ENCODE results near the gene UNC5B. TPM values are rescaled to one million over a fixed set of nuclear protein-coding genes. Genes with fewer than 3 reads are reported as not detected.

UNC5B gene
- total RNA-seq, 2 experiments from 2014 or later = not detected

GRCh38 chr10:71326464-71326881 lies 114.1 kb downstream of the UNC5B start:
- CTCF ChIA-PET = interaction anchor here (0.8 kb wide), 1 partner anchor 381 kb away, joined by 3 read pairs; no protein-coding TSS in a partner anchor
- no peaks in the 10 kb centered on the region for H3K9me3 Mint-ChIP-seq
- DNase-seq = no peak
- H3K4me1 Mint-ChIP-seq = peaks cover 5% of the 10 kb centered on the region
- no peak overlapping the region for H3K27ac Mint-ChIP-seq
- POLR2A ChIA-PET = no interaction called here
- H3K27me3 Mint-ChIP-seq = no peaks in the 10 kb centered on the region
- H3K36me3 Mint-ChIP-seq (ENCODE audit: low read depth) = peaks cover 7% of the 10 kb centered on the region
- no peak overlapping the region for H3K4me3 Mint-ChIP-seq

DNA sequence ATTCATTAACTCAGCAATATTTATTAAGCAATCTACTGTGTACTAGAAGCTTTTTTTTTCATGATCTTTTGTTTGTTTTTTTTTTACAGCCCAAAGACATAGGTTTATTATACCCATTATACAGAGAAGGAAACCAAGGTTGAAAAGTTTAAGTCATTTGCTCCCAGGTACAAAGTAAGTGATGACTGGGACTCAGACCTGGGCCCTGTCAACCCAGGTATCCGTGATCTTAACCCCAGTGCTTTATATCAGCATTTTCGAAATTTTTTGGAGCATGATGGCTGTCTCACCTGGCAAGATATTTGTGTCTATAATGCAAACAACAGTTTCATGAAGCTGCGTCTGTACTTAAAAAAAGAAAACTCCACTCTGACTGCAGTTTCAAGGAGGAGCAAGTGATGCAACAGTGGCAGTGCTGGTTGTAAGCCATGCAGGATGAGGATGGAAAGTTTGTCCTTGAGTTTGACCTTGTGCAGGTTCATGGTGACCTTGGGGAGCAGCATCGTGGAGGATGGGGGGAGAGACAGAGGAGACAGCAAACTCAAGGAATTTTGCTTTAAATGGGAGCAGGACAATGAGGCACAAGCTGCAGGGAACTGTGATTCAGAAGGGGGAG lies 118.5 kb downstream of the UNC5B start:
- ChIA-PET POLR2A (no interaction called here), CTCF (no interaction called here)
- Mint-ChIP-seq H3K4me3 (no peak overlapping the region), H3K4me1 (no peaks in the 10 kb centered on the region), H3K9me3 (no peaks in the 10 kb centered on the region), H3K27ac (no peak overlapping the region), H3K36me3 (ENCODE audit: low read depth) (no peaks in the 10 kb centered on the region), H3K27me3 (no peaks in the 10 kb centered on the region)
- DNase-seq = no peak

DNA sequence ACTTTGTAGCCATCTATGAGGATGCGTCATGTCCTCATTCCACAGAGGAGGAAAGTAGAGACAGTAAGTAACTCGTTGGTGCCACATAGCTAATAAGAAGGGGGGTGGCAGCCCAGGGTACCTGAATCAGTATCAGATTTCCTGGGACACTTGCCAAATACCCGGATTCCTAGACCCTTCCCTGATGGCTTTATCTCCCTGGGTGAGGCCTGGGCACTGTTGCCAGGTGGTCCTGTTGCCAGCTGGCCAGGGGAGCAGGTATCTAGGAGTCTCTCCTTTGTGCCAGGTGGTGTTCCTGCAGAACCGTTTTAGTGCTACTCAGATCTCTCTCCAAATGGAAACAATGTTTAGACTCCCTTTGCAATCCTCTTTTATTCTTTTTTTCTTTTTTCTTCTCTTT lies 119.4 kb downstream of the UNC5B start:
- Mint-ChIP-seq H3K4me3 (no peak overlapping the region), H3K27me3 (no peaks in the 10 kb centered on the region), H3K36me3 (ENCODE audit: low read depth) (no peaks in the 10 kb centered on the region), H3K4me1 (no peaks in the 10 kb centered on the region), H3K27ac (no peak overlapping the region), H3K9me3 (no peaks in the 10 kb centered on the region)
- CTCF ChIA-PET = interaction anchor here (1.5 kb wide), 1 partner anchor 12 kb away, joined by 3 read pairs; no protein-coding TSS in a partner anchor
- DNase-seq = no peak
- POLR2A ChIA-PET = no interaction called here

DNA sequence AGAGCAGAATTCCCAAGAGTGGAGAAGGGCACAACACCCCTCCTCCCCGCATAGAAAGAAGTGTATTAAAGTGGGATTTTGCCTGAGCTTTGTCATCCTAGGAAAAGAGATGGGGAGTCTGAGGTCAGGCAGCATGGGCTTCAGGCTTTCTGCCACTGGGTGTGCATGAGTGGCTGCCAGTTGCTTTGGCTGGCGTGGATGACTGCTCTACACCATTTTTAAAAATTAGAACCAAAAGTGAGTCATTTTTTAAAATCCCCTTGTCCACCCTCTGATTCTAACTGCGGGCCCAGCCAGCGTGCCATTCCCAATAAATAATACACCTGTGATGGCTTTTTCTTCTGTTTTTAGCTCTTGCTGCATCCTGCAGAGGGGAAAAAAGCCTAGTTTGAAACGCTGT lies 120.1 kb downstream of the UNC5B start:
- Mint-ChIP-seq H3K4me3 (no peak overlapping the region), H3K9me3 (no peaks in the 10 kb centered on the region), H3K4me1 (no peaks in the 10 kb centered on the region), H3K27me3 (no peaks in the 10 kb centered on the region), H3K27ac (no peak overlapping the region), H3K36me3 (ENCODE audit: low read depth) (no peaks in the 10 kb centered on the region)
- ChIA-PET CTCF (interaction anchor here (1.5 kb wide), 1 partner anchor 11 kb away, joined by 3 read pairs; no protein-coding TSS in a partner anchor), POLR2A (no interaction called here)
- no peak for DNase-seq

DNA sequence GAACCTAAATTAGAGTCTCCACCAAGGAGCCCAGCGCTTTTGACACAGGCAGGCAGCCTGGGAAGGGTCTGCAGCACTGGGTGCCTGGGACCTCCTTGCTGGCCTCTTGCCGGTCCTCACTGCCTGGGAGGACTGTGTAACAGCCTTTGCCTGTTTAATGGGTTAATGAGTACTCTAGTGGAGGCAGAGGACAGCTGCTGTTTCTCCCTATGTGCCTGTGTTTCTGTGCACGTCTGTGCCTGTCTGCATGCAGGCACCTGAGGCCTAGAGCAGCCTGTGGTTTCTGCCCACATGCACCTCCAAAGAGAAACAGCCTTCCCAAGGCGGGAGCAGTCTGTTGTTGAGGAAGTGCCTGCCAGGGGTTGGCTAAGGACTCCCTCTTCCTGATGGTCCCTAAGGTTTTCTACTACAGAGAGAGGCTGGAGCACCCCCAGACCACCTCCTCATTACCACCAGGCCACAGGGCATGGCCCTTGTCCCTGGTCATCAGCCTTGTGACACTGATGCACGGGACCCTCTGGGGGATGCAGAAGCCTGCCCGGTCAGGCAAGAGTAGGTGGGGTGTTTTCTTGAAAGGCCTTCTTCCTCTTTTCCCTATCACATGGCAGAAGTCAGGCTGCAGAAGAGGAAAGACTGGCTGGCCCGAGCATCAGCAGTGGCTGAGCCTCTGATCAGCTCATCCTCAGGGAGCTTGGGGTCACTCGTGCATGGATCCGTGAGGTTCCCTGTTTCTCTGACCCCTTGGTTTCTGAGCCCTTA lies 120.9 kb downstream of the UNC5B start:
- CTCF ChIA-PET = no interaction called here
- no peak overlapping the region for H3K4me3 Mint-ChIP-seq
- no peaks in the 10 kb centered on the region for H3K9me3 Mint-ChIP-seq
- POLR2A ChIA-PET = interaction anchor here (0.9 kb wide), 1 partner anchor 13 kb away, joined by 3 read pairs; no protein-coding TSS in a partner anchor
- H3K27ac Mint-ChIP-seq = no peak overlapping the region
- no peaks in the 10 kb centered on the region for H3K4me1 Mint-ChIP-seq
- DNase-seq = no peak
- no peaks in the 10 kb centered on the region for H3K36me3 Mint-ChIP-seq (ENCODE audit: low read depth)
- H3K27me3 Mint-ChIP-seq = no peaks in the 10 kb centered on the region

DNA sequence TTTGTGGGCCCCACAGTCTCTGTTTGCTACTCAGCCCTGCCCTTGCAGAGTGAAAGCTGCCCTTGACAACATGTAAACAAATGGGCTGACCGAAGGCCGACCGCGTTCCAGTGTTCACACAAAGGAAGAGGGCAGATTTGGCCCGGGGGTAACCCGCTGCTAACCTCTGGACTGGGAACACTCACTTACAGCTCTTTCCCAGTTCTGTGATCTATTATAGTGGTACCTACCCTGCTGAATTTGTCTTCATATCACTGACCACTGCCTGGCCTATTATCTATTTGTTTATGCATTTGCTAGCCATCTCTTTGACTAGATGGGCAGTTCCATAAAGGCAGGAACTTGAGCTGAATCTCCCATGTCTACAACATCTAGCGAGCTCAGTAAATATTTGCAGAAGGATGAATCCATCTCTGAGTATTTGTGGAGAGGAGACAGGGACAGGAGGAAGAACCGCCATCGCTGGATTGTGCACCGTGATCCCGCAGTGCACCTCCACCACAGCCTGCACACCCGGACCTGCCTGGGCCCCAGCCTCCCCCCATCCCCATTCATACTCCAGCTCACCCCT lies 121.9 kb downstream of the UNC5B start:
- no peaks in the 10 kb centered on the region for H3K9me3 Mint-ChIP-seq
- ChIA-PET POLR2A (no interaction called here), CTCF (no interaction called here)
- no peaks in the 10 kb centered on the region for H3K36me3 Mint-ChIP-seq (ENCODE audit: low read depth)
- H3K27ac Mint-ChIP-seq = no peak overlapping the region
- no peaks in the 10 kb centered on the region for H3K27me3 Mint-ChIP-seq
- H3K4me3 Mint-ChIP-seq = no peak overlapping the region
- H3K4me1 Mint-ChIP-seq = no peaks in the 10 kb centered on the region
- DNase-seq = no peak

GRCh38 chr10:71335173-71335708 lies 122.9 kb downstream of the UNC5B start:
- Mint-ChIP-seq H3K9me3 (no peaks in the 10 kb centered on the region), H3K27ac (no peak overlapping the region), H3K4me3 (no peak overlapping the region), H3K4me1 (no peaks in the 10 kb centered on the region), H3K27me3 (no peaks in the 10 kb centered on the region), H3K36me3 (ENCODE audit: low read depth) (no peaks in the 10 kb centered on the region)
- ChIA-PET CTCF (no interaction called here), POLR2A (no interaction called here)
- DNase-seq = no peak

DNA sequence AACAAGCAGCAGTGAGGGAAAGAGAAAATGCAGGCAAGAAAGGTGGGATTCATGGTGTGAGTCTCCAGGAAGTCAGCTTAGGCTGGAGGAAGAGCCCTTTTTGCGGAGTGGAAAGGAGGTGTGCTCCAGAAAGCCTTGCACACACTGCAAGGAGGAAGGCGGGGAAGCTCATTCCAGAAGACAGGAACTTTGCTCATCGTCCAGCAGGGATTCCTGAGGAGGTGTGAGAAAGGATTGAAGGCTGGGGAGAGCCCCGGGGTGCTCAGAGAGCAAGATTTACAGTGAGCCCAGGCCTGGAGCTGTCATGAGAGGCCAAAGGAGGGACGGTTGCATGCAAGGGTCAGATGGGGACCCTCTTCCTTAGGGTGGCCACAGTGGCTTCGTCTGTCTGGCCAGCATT lies 124.3 kb downstream of the UNC5B start:
- no peak overlapping the region for H3K4me3 Mint-ChIP-seq
- CTCF ChIA-PET = no interaction called here
- no peaks in the 10 kb centered on the region for H3K4me1 Mint-ChIP-seq
- no peak for DNase-seq
- no peaks in the 10 kb centered on the region for H3K36me3 Mint-ChIP-seq (ENCODE audit: low read depth)
- H3K9me3 Mint-ChIP-seq = no peaks in the 10 kb centered on the region
- no peak overlapping the region for H3K27ac Mint-ChIP-seq
- POLR2A ChIA-PET = no interaction called here
- H3K27me3 Mint-ChIP-seq = no peaks in the 10 kb centered on the region

DNA sequence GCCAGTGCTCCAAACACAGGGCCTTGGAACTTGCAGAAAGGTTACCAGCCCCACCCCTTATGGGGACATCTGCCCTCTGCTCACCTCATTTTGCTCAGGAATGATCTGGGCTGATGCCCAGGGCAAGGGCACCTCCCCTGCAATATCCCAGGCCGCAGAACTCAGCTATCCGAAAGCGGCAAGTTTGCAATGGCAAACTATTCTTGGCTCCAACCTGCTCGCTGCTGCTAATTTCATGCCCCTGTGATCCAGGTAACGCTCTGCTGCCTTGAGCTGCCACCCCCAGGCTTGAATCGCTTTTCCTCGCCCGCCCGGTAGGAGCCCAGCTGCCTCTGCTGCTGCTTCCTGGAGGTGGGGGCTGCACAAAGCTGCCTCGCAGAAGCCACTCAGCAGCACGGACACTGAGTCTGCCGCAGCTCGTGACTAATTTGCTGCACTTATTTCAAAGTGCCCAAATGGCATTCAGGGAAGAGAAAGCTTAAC lies 124.9 kb downstream of the UNC5B start:
- Mint-ChIP-seq H3K4me1 (no peaks in the 10 kb centered on the region), H3K9me3 (no peaks in the 10 kb centered on the region), H3K36me3 (ENCODE audit: low read depth) (no peaks in the 10 kb centered on the region), H3K27me3 (no peaks in the 10 kb centered on the region), H3K27ac (no peak overlapping the region), H3K4me3 (no peak overlapping the region)
- no peak for DNase-seq
- ChIA-PET POLR2A (no interaction called here), CTCF (no interaction called here)

DNA sequence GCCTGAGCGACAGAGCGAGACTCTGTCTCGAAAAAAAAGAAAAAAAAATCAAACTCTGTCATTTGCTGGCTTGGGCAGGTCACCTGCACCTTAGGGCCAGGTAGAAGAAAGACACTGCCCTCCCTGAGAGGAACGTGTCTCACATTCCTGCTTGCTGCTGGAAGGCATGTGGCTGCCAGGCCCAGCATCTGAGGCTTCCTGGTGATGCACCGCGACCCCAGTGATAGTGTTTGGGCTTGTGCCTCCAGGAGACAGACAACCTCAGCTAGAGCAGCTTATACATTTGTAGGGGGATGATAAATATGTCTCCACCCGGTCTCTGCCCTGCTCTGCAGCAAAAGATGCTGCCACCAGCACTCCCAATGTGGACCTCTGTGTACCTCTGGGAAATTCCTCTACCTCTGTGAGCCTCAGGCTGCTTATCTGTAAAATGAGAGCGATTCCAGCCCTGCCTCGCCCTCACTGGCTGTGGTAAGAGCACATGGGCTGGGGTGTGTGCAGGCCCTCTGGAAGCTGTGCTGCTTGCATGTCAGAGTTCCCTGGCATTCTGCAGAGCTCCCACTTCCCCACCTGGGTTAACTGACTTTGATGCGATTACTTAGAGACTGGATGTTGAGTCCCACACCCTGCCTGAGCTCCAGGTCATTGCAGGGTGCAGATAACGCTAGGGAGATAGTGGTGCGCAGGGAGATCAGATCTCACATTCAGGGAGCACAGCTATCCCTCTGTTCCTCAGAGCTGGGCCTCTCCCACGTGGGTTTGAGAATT lies 126.5 kb downstream of the UNC5B start:
- ChIA-PET CTCF (interaction anchor here (1.4 kb wide), 1 partner anchor 20 kb away, joined by 4 read pairs; the partner anchor contains the start of gene SLC29A3), POLR2A (no interaction called here)
- H3K27me3 Mint-ChIP-seq = no peaks in the 10 kb centered on the region
- no peaks in the 10 kb centered on the region for H3K36me3 Mint-ChIP-seq (ENCODE audit: low read depth)
- H3K4me1 Mint-ChIP-seq = no peaks in the 10 kb centered on the region
- no peaks in the 10 kb centered on the region for H3K9me3 Mint-ChIP-seq
- H3K4me3 Mint-ChIP-seq = no peak overlapping the region
- no peak overlapping the region for H3K27ac Mint-ChIP-seq
- no peak for DNase-seq

DNA sequence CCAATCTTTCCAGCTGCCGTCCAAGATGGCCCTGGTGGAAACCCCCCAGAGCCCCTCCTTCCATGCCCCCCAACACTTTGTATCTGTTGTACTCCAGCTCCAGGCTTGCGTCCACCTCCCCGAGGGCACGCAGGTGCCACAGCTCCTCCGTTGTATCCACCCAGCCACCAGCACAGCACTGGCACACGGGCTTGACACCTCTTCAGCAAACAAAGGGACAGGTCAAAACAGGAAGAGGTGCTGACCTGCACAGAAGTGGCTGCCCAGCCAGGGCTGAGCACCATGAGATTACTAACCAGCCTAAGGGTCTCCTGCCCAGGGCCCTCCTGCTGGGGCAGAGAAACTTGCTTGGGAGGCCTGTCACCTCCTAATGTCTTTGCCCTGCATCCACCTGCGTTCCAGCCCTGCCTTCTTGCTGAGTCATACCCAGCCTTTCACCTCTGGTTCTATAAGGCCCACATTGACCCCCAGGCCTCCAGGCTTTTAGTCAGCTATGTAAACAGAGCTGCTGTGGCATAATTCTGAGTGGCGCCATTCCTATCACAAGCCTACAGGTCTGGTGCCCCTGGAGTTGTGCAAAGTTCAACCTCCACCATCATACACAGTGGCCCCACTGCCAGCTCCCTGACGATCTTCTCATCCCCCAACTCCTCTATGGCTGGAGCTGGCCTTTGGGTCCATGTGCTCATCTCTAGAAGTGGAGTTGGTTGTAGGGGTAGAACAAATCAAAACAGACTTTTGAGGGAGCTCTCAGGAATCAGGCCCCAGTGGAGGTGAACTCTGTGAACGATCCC lies 127.6 kb downstream of the UNC5B start:
- no peaks in the 10 kb centered on the region for H3K9me3 Mint-ChIP-seq
- no peaks in the 10 kb centered on the region for H3K4me1 Mint-ChIP-seq
- no peak overlapping the region for H3K4me3 Mint-ChIP-seq
- CTCF ChIA-PET = interaction anchor here (0.7 kb wide), 1 partner anchor 44 kb away, joined by 4 read pairs; no protein-coding TSS in a partner anchor
- no peak for DNase-seq
- H3K27me3 Mint-ChIP-seq = no peaks in the 10 kb centered on the region
- no peaks in the 10 kb centered on the region for H3K36me3 Mint-ChIP-seq (ENCODE audit: low read depth)
- no peak overlapping the region for H3K27ac Mint-ChIP-seq
- POLR2A ChIA-PET = no interaction called here

DNA sequence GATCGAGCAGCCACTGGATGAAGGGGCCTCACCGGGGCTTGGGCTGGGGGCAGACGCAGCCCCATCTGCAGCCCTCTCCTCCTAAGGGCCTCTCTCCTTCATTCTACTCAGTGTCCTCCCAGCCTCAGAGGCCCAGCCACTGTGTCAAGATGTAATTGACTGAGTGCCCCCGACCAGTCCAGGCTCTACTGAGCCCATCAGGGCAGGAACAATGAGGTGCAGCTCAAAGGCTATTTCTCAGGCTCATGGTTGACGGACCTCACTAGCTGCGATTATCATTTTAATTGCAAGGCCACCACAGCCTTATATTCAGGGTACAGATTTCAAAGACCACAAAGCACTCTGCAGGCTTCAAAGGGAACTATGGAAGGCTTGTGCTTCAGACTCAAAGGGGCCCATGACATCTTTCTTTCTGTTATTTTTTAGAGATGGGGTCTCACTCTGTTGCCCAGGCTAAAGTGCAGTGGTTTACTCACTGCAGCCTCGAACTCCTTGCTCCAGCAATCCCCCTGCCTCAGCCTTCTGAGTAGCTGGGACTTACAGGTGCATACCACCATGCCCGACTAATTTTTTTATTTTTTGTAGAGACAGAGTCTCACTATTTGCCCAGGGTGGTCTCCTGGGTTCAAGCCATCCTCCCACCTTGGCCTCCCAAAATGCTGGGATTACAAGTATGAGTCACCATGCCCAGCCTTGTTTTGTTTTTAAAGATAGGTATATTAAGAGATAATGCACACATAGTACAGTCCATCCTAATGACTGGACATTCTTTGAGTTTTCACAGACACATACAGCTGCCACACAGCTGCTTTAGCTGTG lies 130.4 kb downstream of the UNC5B start:
- Mint-ChIP-seq H3K4me1 (no peaks in the 10 kb centered on the region), H3K36me3 (ENCODE audit: low read depth) (no peaks in the 10 kb centered on the region), H3K27ac (no peak overlapping the region), H3K9me3 (no peaks in the 10 kb centered on the region), H3K27me3 (no peaks in the 10 kb centered on the region), H3K4me3 (no peak overlapping the region)
- ChIA-PET POLR2A (no interaction called here), CTCF (interaction anchor here (1.4 kb wide), 1 partner anchor 11 kb away, joined by 3 read pairs; no protein-coding TSS in a partner anchor)
- DNase-seq = no peak
